HG03460 (cell line): ENCODE data around the gene MZT1.

Source experiments
- ATAC-seq: cut with Tn5 transposase; IDR thresholded peaks from one replicate; pipeline ENCODE4 v1.9.1; 2021; ENCODE audit not compliant: unreplicated experiment

The MZT1 gene

GRCh38 chr13:72686766-72687165 lies 40.7 kb downstream of the MZT1 start:
- no peak for ATAC-seq

GRCh38 chr13:72680353-72680752 lies 47.1 kb downstream of the MZT1 start:
- ATAC-seq, result no peak

GRCh38 chr13:72678312-72678711 lies 49.1 kb downstream of the MZT1 start:
- ATAC-seq, result no peak

GRCh38 chr13:72677431-72677830 lies 50.0 kb downstream of the MZT1 start:
- ATAC-seq, result no peak

- no peak for ATAC-seq
These were observed 61.0 kb downstream of the MZT1 start for GRCh38 chr13:72666391-72666790.

GRCh38 chr13:72662548-72662947 lies 64.9 kb downstream of the MZT1 start:
- ATAC-seq, result no peak
